Panc1 (cell line): ENCODE measurements around the gene TMOD2. TPM values are rescaled to one million over a fixed set of nuclear protein-coding genes. Genes with fewer than 3 reads are reported as not detected.

Experiments
- ATAC-seq: fragments of 200-7000 bp; cut with Tn5 transposase; 2 replicates; pipeline ENCODE4 v1.9.1; 2020; ENCODE audit warnings: mild to moderate bottlenecking, moderate library complexity
- BruUV-seq: library from RNA; stranded (reverse); fragments of 400-500 nt; replicated peaks from 2 replicates; lab custom pipeline; 2021; lab: Mats Ljungman, UMichigan
- CTCF ChIA-PET: fragments of 300-600 bp; sonication (Branson Sonifier 250); formaldehyde crosslinking; loops from one replicate; lab custom pipeline; 2022; ENCODE audit warnings: antibody characterized with exemption; lab: Charles Lee
- POLR2A ChIA-PET: fragments of 300-600 bp; sonication (Branson Sonifier 250); formaldehyde crosslinking; loops from one replicate; lab custom pipeline; 2022; ENCODE audit warnings: antibody characterized with exemption; lab: Charles Lee
- DNase-seq: peaks from one replicate; pipeline ENCODE4 v3.0.0-alpha.2; 2010; ENCODE audit warnings: low read depth, low spot score
- H3K27ac ChIP-seq: 2 replicates; pipeline ENCODE4 v1.5.1; 2011; ENCODE audit warnings: mild to moderate bottlenecking, low read length, inconsistent platforms
- H3K27me3 ChIP-seq: fragments of 200-500 bp; sonication (Bioruptor generic); 2 replicates; pipeline ENCODE4 v1.6.0; 2014; ENCODE audit warnings: low read length, inconsistent platforms; ENCODE audit not compliant: control insufficient read depth, insufficient read depth
- H3K36me3 ChIP-seq: fragments of 200-500 bp; sonication (Bioruptor generic); 2 replicates; pipeline ENCODE4 v1.5.1; 2014; ENCODE audit warnings: inconsistent platforms, mild to moderate bottlenecking, low read length, moderate library complexity; ENCODE audit not compliant: control insufficient read depth, insufficient read depth
- H3K4me1 ChIP-seq: 2 replicates; pipeline ENCODE4 v1.5.1; 2011; ENCODE audit warnings: inconsistent platforms, mild to moderate bottlenecking, low read length, moderate library complexity; ENCODE audit not compliant: control insufficient read depth, insufficient read depth
- H3K4me3 ChIP-seq, 2 experiments: 2 replicates each; pipeline ENCODE4 v1.5.1; 2011 to 2012; ENCODE audit warnings: low read depth in 2 of 2, low read length in 2 of 2, mild to moderate bottlenecking in 2 of 2, inconsistent platforms in 1 of 2, moderate library complexity in 1 of 2
- H3K9me3 ChIP-seq: fragments of 200-500 bp; sonication (Bioruptor generic); 2 replicates; pipeline ENCODE4 v1.5.1; 2014; ENCODE audit warnings: low read depth, mild to moderate bottlenecking, inconsistent platforms, low read length, moderate library complexity; ENCODE audit not compliant: control insufficient read depth, insufficient read depth
- POLR2AphosphoS5 ChIP-seq: IDR thresholded peaks from 2 replicates; pipeline ENCODE4 v1.6.1; 2012; ENCODE audit warnings: mild to moderate bottlenecking, low read depth, low read length, moderate library complexity
- SIN3A ChIP-seq: IDR thresholded peaks from 2 replicates; pipeline ENCODE4 v1.6.1; 2012; ENCODE audit warnings: low read depth, mild to moderate bottlenecking, low read length, moderate library complexity, borderline replicate concordance; ENCODE audit not compliant: insufficient read depth
- TCF7L2 ChIP-seq: IDR thresholded peaks from 2 replicates; pipeline ENCODE4 v1.6.1; 2011; ENCODE audit warnings: mild to moderate bottlenecking, low read depth, low read length, inconsistent platforms
- in situ Hi-C: cut with HindIII; loops from 2 replicates; pipeline ENCODE4 v1.10.0; 2016; ENCODE audit warnings: low sequenced_read_pairs, low pct_unique_long_range_greater_than_20kb
- intact Hi-C: fragments of 100-400 bp; cut with micrococcal nuclease; formaldehyde crosslinking; loops from one replicate; pipeline ENCODE4 v1.10.0; 2022; ENCODE audit not compliant: unreplicated experiment
- total RNA-seq: library from RNA; stranded (reverse); gene quantifications from one replicate; pipeline ENCODE4 v1.2.1, GENCODE V29; 2021; ENCODE audit not compliant: unreplicated experiment
- TF ChIP-seq, protein P1 (sequence below): fragments of 450-650 bp; IDR thresholded peaks from 2 replicates; pipeline ENCODE4 v1.5.1; 2017; ENCODE audit warnings: mild to moderate bottlenecking
- TF ChIP-seq, protein P2 (sequence below), 2 experiments: IDR thresholded peaks; 2 replicates each; pipeline ENCODE4 v1.6.1; 2011 to 2012; ENCODE audit warnings: low read depth in 2 of 2, control low read depth in 1 of 2, low read length in 1 of 2, mild to moderate bottlenecking in 1 of 2, moderate library complexity in 1 of 2; ENCODE audit not compliant: insufficient read depth in 1 of 2

The TMOD2 gene
- total RNA-seq, 1 experiment from 2014 or later = 1.7 TPM

DNA sequence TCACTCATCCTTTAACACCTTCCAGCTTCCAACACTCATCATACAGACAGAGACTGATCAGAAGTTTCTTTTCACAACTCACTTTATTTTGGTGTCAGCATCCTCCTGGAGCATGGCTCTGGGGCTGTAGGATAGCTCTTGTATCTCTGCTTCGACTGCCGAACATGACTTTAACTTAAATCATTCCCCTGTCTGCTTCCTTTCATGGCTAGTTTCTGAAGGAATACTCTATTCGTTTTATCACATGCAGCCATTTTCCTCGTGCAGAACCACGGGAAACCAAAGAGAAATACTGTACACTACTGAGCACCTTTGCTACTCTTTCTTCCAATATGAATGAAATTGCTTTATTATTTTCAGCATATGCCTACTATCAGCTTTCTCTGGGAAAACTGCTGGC is 2.1 kb upstream of the TMOD2 start:
- in situ Hi-C loops (no loop called here), intact Hi-C loops (no loop called here)
- TF ChIP-seq TCF7L2 (no peak), SIN3A (no peak), POLR2AphosphoS5 (no peak)
- TF ChIP-seq, protein P1, sequence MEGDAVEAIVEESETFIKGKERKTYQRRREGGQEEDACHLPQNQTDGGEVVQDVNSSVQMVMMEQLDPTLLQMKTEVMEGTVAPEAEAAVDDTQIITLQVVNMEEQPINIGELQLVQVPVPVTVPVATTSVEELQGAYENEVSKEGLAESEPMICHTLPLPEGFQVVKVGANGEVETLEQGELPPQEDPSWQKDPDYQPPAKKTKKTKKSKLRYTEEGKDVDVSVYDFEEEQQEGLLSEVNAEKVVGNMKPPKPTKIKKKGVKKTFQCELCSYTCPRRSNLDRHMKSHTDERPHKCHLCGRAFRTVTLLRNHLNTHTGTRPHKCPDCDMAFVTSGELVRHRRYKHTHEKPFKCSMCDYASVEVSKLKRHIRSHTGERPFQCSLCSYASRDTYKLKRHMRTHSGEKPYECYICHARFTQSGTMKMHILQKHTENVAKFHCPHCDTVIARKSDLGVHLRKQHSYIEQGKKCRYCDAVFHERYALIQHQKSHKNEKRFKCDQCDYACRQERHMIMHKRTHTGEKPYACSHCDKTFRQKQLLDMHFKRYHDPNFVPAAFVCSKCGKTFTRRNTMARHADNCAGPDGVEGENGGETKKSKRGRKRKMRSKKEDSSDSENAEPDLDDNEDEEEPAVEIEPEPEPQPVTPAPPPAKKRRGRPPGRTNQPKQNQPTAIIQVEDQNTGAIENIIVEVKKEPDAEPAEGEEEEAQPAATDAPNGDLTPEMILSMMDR = no peak
- TF ChIP-seq, protein P2, sequence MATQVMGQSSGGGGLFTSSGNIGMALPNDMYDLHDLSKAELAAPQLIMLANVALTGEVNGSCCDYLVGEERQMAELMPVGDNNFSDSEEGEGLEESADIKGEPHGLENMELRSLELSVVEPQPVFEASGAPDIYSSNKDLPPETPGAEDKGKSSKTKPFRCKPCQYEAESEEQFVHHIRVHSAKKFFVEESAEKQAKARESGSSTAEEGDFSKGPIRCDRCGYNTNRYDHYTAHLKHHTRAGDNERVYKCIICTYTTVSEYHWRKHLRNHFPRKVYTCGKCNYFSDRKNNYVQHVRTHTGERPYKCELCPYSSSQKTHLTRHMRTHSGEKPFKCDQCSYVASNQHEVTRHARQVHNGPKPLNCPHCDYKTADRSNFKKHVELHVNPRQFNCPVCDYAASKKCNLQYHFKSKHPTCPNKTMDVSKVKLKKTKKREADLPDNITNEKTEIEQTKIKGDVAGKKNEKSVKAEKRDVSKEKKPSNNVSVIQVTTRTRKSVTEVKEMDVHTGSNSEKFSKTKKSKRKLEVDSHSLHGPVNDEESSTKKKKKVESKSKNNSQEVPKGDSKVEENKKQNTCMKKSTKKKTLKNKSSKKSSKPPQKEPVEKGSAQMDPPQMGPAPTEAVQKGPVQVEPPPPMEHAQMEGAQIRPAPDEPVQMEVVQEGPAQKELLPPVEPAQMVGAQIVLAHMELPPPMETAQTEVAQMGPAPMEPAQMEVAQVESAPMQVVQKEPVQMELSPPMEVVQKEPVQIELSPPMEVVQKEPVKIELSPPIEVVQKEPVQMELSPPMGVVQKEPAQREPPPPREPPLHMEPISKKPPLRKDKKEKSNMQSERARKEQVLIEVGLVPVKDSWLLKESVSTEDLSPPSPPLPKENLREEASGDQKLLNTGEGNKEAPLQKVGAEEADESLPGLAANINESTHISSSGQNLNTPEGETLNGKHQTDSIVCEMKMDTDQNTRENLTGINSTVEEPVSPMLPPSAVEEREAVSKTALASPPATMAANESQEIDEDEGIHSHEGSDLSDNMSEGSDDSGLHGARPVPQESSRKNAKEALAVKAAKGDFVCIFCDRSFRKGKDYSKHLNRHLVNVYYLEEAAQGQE (IDR thresholded peaks at IDR 0.05; ENCODE audit: insufficient read depth in 1 of 2, low read depth in 2 of 2, low read length in 1 of 2) = no peak
- ChIA-PET CTCF (no interaction called here), POLR2A (no interaction called here)
- DNase-seq = no peak
- H3K9me3 ChIP-seq = no peaks in the 10 kb centered on the region
- no peak overlapping the region for H3K27ac ChIP-seq
- H3K27me3 ChIP-seq = peaks cover 37% of the 10 kb centered on the region
- BruUV-seq = no TSS peak
- H3K4me3 ChIP-seq = no peak overlapping the region
- no peaks in the 10 kb centered on the region for H3K36me3 ChIP-seq
- no peak for ATAC-seq
- 0 out of 2 replicates have a peak, but pooled peaks cover 3% of the 10 kb centered on the region for H3K4me1 ChIP-seq

GRCh38 chr15:51750186-51750585 is 1.2 kb upstream of the TMOD2 start:
- ChIA-PET POLR2A (no interaction called here), CTCF (no interaction called here)
- Histone ChIP-seq H3K4me1 (0 out of 2 replicates have a peak, but pooled peaks cover 3% of the 10 kb centered on the region), H3K27me3 (peaks cover 42% of the 10 kb centered on the region), H3K4me3 (no peak overlapping the region), H3K36me3 (no peaks in the 10 kb centered on the region), H3K9me3 (no peaks in the 10 kb centered on the region), H3K27ac (no peak overlapping the region)
- BruUV-seq = no TSS peak
- TF ChIP-seq POLR2AphosphoS5 (no peak), SIN3A (no peak), TCF7L2 (no peak)
- TF ChIP-seq, protein P2 (IDR thresholded peaks at IDR 0.05; ENCODE audit: insufficient read depth in 1 of 2, low read depth in 2 of 2, low read length in 1 of 2) = no peak
- TF ChIP-seq, protein P1 = no peak
- ATAC-seq (no peak), DNase-seq (no peak)
- intact Hi-C loops = no loop called here
- in situ Hi-C loops = no loop called here
